K562 (cell line): Measurements from ENCODE around the gene TALDO1. TPM values are rescaled to one million over a fixed set of nuclear protein-coding genes. Genes with fewer than 3 reads are reported as not detected.

Experiments
- ATAC-seq: fragments of 200-7000 bp; cut with Tn5 transposase; 3 replicates; pipeline ENCODE4 v1.9.1; 2020; ENCODE audit warnings: moderate library complexity
- BruUV-seq: library from RNA; stranded (reverse); fragments of 400-500 nt; replicated peaks from 2 replicates; lab custom pipeline; 2021; lab: Mats Ljungman, UMichigan
- CTCF ChIA-PET: fragments of 300-600 bp; formaldehyde crosslinking; extraction: SDS; loops from one replicate; lab custom pipeline; 2021; ENCODE audit warnings: low intra/inter-chr PET ratio; lab: Yijun Ruan, JAX
- POLR2A ChIA-PET: fragments of 300-600, 350-650 bp; sonication (Branson Sonifier 250); formaldehyde crosslinking; extraction: SDS; loops from one replicate; lab custom pipeline; 2021; ENCODE audit warnings: antibody characterized with exemption, inconsistent platforms; lab: Yijun Ruan, JAX
- DNase-seq, 4 experiments: peaks; one replicate each; pipeline versions ENCODE4 v3.0.0 to v3.0.0-alpha.2; 2011 to 2018; ENCODE audit warnings: low spot score in 3 of 4, mixed read lengths in 3 of 4; ENCODE audit errors: extremely low read depth in 1 of 4
- FAIRE-seq: peaks from 2 replicates; lab custom pipeline; 2011; peaks lifted over from hg19 to GRCh38; lab: Jason Lieb, UNC
- H2AFZ ChIP-seq: 2 replicates; pipeline ENCODE4 v1.6.0; 2011; ENCODE audit warnings: low read depth, low read length, control low read depth, inconsistent platforms
- H3K27ac ChIP-seq: fragments of 200-600 bp; 3 replicates; pipeline ENCODE4 v1.8.0; 2011; ENCODE audit warnings: low read depth, mild to moderate bottlenecking, control low read depth, inconsistent platforms, low read length, moderate library complexity, mixed read lengths; ENCODE audit errors: extremely low read depth
- H3K27me3 ChIP-seq, 2 experiments: fragments of 300-600 bp in 1 of 2; 2 replicates in 1 of 2; 3 replicates in 1 of 2; pipeline versions ENCODE4 v1.6.0 to v1.8.0; 2011; ENCODE audit warnings: inconsistent platforms in 2 of 2, low read length in 2 of 2, mild to moderate bottlenecking in 1 of 2, mixed read lengths in 1 of 2, moderate library complexity in 1 of 2; ENCODE audit not compliant: control insufficient read depth in 2 of 2, insufficient read depth in 2 of 2
- H3K36me3 ChIP-seq: fragments of 300-600 bp; 3 replicates; pipeline ENCODE4 v1.8.0; 2011; ENCODE audit warnings: mild to moderate bottlenecking, low read length, inconsistent platforms; ENCODE audit not compliant: control insufficient read depth, insufficient read depth
- H3K4me1 ChIP-seq, 2 experiments: fragments of 200-600 bp in 1 of 2; replicated peaks in 1 of 2; 2 replicates in 1 of 2; 3 replicates in 1 of 2; pipeline versions ENCODE4 v1.5.1 to v1.8.0; 2011; ENCODE audit warnings: inconsistent platforms in 2 of 2, low read length in 2 of 2, mild to moderate bottlenecking in 1 of 2, mixed read lengths in 1 of 2, moderate library complexity in 1 of 2; ENCODE audit not compliant: control insufficient read depth in 2 of 2, insufficient read depth in 2 of 2
- H3K4me2 ChIP-seq: 2 replicates; pipeline ENCODE4 v1.6.1; 2011; ENCODE audit warnings: low read length, control low read depth, inconsistent platforms, mixed read lengths; ENCODE audit not compliant: insufficient read depth
- H3K4me3 ChIP-seq: fragments of 200-600 bp; sonication (generic), shearing (Covaris generic); 2 replicates; pipeline ENCODE4 v1.5.1; 2016; ENCODE audit warnings: control low read depth, inconsistent platforms
- H3K79me2 ChIP-seq: fragments of 200-600 bp; 3 replicates; pipeline ENCODE4 v1.8.0; 2011; ENCODE audit warnings: low read length, inconsistent platforms; ENCODE audit not compliant: control insufficient read depth, insufficient read depth
- H3K9ac ChIP-seq, 2 experiments: 2 replicates each; pipeline versions ENCODE4 v1.6.0 to v1.6.1; 2011; ENCODE audit warnings: low read depth in 2 of 2, low read length in 2 of 2, control low read depth in 1 of 2, inconsistent platforms in 1 of 2, mild to moderate bottlenecking in 1 of 2, mixed read lengths in 1 of 2; ENCODE audit not compliant: insufficient read depth in 1 of 2
- H3K9me1 ChIP-seq: one replicate; pipeline ENCODE4 v1.6.0; 2011; ENCODE audit warnings: inconsistent platforms, mild to moderate bottlenecking, low read length, moderate library complexity; ENCODE audit not compliant: control insufficient read depth, insufficient read depth
- H3K9me3 ChIP-seq: replicated peaks from 2 replicates; pipeline ENCODE4 v1.5.1; 2011; ENCODE audit warnings: low read depth, low read length, inconsistent platforms; ENCODE audit not compliant: control insufficient read depth, insufficient read depth
- H4K20me1 ChIP-seq: replicated peaks from 2 replicates; pipeline ENCODE4 v1.6.1; 2011; ENCODE audit warnings: low read length, inconsistent platforms, mixed read lengths; ENCODE audit not compliant: control insufficient read depth, insufficient read depth
- HMGN3 ChIP-seq: IDR thresholded peaks from 2 replicates; pipeline ENCODE4 v1.6.1; 2011; ENCODE audit warnings: borderline replicate concordance, low read depth, mild to moderate bottlenecking, mixed read lengths, low read length; ENCODE audit not compliant: insufficient read length; ENCODE audit errors: extremely low read depth
- POLR2G ChIP-seq: fragments of 200-400 bp; formaldehyde crosslinking; IDR thresholded peaks from 2 replicates; pipeline ENCODE4 v1.6.1; 2017; ENCODE audit warnings: low read depth, mild to moderate bottlenecking, antibody characterized with exemption, low read length, moderate library complexity
- RBFOX2 ChIP-seq: fragments of 200-400 bp; formaldehyde crosslinking; IDR thresholded peaks from 2 replicates; pipeline ENCODE4 v1.6.1; 2017; ENCODE audit warnings: low read depth, mild to moderate bottlenecking, low read length, moderate library complexity
- SLC30A9 ChIP-seq: fragments of 250-450 bp; sonication (Bioruptor Pico); IDR thresholded peaks from 2 replicates; pipeline ENCODE4 v1.8.0; 2022; ENCODE audit warnings: mild to moderate bottlenecking, moderate library complexity
- ZFX ChIP-seq: sonication (generic); formaldehyde crosslinking; IDR thresholded peaks from 2 replicates; pipeline ENCODE4 v1.8.0; 2022; ENCODE audit warnings: mild to moderate bottlenecking, missing genetic modification reagents, moderate library complexity
- ZNF224 ChIP-seq: sonication (generic); formaldehyde crosslinking; IDR thresholded peaks from 2 replicates; pipeline ENCODE4 v1.8.0; 2022; ENCODE audit warnings: mild to moderate bottlenecking, missing genetic modification reagents
- WGBS: fragments of 100-300 bp; shearing (Covaris generic); methylation state at CpG from one replicate; pipeline ENCODE4 v1.1.6; 2016; ENCODE audit warnings: low coverage, mixed read lengths; ENCODE audit not compliant: insufficient coverage; ENCODE audit errors: missing lambda C conversion rate; 5-methylcytosine and 5-hydroxymethylcytosine counted together
- in situ Hi-C: fragments of 300-500 bp; cut with MboI; formaldehyde crosslinking; loops from 4 replicates; pipeline ENCODE4 v1.15.0; 2018; ENCODE audit warnings: inconsistent platforms, mixed read lengths
- intact Hi-C: fragments of 100-400 bp; cut with micrococcal nuclease; formaldehyde crosslinking; loops from 2 replicates; pipeline ENCODE4 v1.14.2; 2022
- polyA plus RNA-seq, 8 experiments: library from polyadenylated mRNA; depleted of rRNA in 4 of 8; stranded (reverse) in 5 of 8; unstranded in 3 of 8; fragments of >200 nt; fragmentation: Nextera tagmentation in 2 of 8; fragmentation: Illumina TruSeq in 1 of 8; extraction: Ambion mirVana in 2 of 8; extraction: Trizol in 1 of 8; gene quantifications; 2 replicates each; pipeline versions ENCODE4 v1.2.1 to v1.2.3, GENCODE V29; 2011 to 2014; ENCODE audit warnings: inconsistent platforms in 1 of 8, missing spikeins in 1 of 8
- total RNA-seq, 7 experiments: library from RNA; depleted of rRNA in 6 of 7; stranded (reverse); fragments of >200 nt in 6 of 7; fragmentation: Illumina TruSeq in 2 of 7; extraction: Trizol in 2 of 7; gene quantifications; 2 replicates each; pipeline versions ENCODE4 v1.2.1 to v1.2.3, GENCODE V29; 2011 to 2021; ENCODE audit warnings: low replicate concordance in 1 of 7

The TALDO1 gene
- total and polyA plus RNA-seq, 9 of the 15 experiments (the other 6 are each of a cell fraction or from before 2014, with no cell fraction given) = 260 to 541 (median 441) TPM

DNA sequence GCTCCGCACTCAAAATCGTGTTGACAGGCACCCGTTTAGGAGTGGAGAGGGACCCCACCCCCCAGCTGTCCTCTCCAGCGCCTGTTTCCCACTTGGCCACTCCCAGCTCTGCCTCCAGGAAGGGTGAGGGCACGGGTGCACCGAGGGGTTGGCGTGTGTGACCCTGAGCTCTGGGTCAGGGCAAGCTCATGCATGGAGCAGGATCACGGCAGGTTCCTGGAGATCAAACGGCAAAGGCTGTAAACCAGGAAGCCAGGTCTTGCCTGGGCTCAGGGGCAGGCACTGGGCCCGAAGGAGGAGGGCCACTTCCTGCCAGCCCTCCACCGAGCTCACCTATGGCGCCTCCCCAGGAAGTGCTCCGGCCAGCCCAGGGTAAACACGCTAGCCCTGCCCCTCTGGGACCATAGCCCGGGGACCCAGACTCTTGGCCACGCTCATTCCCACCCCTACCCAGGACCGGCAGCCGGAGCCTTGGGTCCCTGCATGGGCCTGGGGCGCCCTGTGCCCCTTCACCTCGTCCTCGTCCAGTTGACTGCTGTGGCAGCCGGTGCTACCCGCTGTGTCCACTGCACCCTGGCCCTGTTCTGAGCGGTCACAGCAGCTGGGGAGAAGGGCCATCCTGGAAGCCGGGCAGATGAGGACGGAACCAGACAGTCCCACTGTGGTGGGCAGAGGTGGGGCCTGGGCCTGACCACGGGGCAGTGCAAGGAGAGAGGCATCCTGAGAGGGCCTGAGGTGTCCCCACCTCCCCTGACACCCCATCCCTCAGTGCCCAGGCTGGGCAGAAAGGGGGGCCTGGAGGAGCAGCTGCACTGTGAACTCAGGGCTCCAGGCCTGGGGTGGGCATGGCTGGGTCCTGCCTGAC is 42.3 kb upstream of the TALDO1 start:
- BruUV-seq = no TSS peak
- 86% methylated on average over 22 of the region's 27 CpGs for WGBS
- POLR2A ChIA-PET = interaction anchor here (0.6 to 1.5 kb wide), 6 partner anchors 10 to 92 kb away, joined by 3 read pairs; partner anchors contain the start of genes DEAF1 and TMEM80

More for the DNA sequence above, 42.3 kb upstream of the TALDO1 start:
- in situ Hi-C loops (no loop called here), intact Hi-C loops (no loop called here)
- DNase-seq (no peak), FAIRE-seq (no peak), ATAC-seq (no peak)
- Histone ChIP-seq H3K4me3 (no peak overlapping the region), H3K27me3 (no peaks in the 10 kb centered on the region), H3K4me1 (peaks cover 6 to 73% of the 10 kb centered on the region in 2 experiments), H3K9ac (peak overlapping the region in 1 of 2 experiments; percentile 83; a peak in 3 of 4 replicates), H3K9me3 (no peaks in the 10 kb centered on the region), H3K79me2 (no peaks in the 10 kb centered on the region), H3K36me3 (peaks cover 9% of the 10 kb centered on the region; the same call in 1 of the 3 replicates), H3K27ac (no peak overlapping the region), H4K20me1 (no peaks in the 10 kb centered on the region), H3K4me2 (no peak overlapping the region), H2AFZ (no peak overlapping the region), H3K9me1 (no peaks in the 10 kb centered on the region)
- TF ChIP-seq RBFOX2 = peak; percentile 39; the same call in 1 of the 2 replicates
- no peak for TF ChIP-seq SLC30A9
- TF ChIP-seq HMGN3 = peak; percentile 26
- TF ChIP-seq ZFX (CRISPR knock-in tag) = peak; percentile 0; the same call in 1 of the 2 replicates
- 0 out of 2 replicates have a peak, but pooled peaks have one; percentile 38 for TF ChIP-seq ZNF224
- peak; percentile 48; the same call in 1 of the 2 replicates for TF ChIP-seq POLR2G
- CTCF ChIA-PET = no interaction called here
